GM12878 (cell line): Measurements from ENCODE around the gene RANBP9. TPM values are rescaled to one million over a fixed set of nuclear protein-coding genes. Genes with fewer than 3 reads are reported as not detected.

Source experiments
- ATF3 ChIP-seq: IDR thresholded peaks from 2 replicates; pipeline ENCODE4 v1.6.1; 2011; ENCODE audit warnings: low read depth, mild to moderate bottlenecking, low read length, moderate library complexity, borderline replicate concordance; ENCODE audit errors: extremely low read depth
- CBX3 ChIP-seq: fragments of 200-600 bp; sonication (generic); IDR thresholded peaks from 2 replicates; pipeline ENCODE4 v1.6.1; 2016; ENCODE audit warnings: low read depth, borderline replicate concordance
- CHD2 ChIP-seq: IDR thresholded peaks from 2 replicates; pipeline ENCODE4 v1.6.1; 2011; ENCODE audit warnings: low read depth, low read length, improper control_type of control experiment, borderline replicate concordance
- EZH2 ChIP-seq: IDR thresholded peaks from 2 replicates; pipeline ENCODE4 v1.6.1; 2012; ENCODE audit warnings: low read depth, mild to moderate bottlenecking, control low read depth, inconsistent platforms, low read length, borderline replicate concordance; ENCODE audit not compliant: control insufficient read depth
- FOXK2 ChIP-seq: fragments of 450-650 bp; IDR thresholded peaks from 2 replicates; pipeline ENCODE4 v1.6.1; 2017; ENCODE audit warnings: mild to moderate bottlenecking, moderate library complexity
- HDGF ChIP-seq: fragments of 450-650 bp; IDR thresholded peaks from 2 replicates; pipeline ENCODE4 v1.6.1; 2016; ENCODE audit warnings: antibody characterized with exemption
- JUNB ChIP-seq: IDR thresholded peaks from 2 replicates; pipeline ENCODE4 v1.6.1; 2016; ENCODE audit warnings: antibody characterized with exemption, mild to moderate bottlenecking
- LARP7 ChIP-seq: fragments of 450-650 bp; IDR thresholded peaks from 2 replicates; pipeline ENCODE4 v1.6.1; 2017; ENCODE audit warnings: mild to moderate bottlenecking
- MYB ChIP-seq: fragments of 150-350 bp; IDR thresholded peaks from 2 replicates; pipeline ENCODE4 v1.6.1; 2014; ENCODE audit warnings: mild to moderate bottlenecking, low read depth, low read length, borderline replicate concordance
- NBN ChIP-seq: fragments of 450-650 bp; IDR thresholded peaks from 2 replicates; pipeline ENCODE4 v1.6.1; 2016
- REST ChIP-seq: IDR thresholded peaks from 2 replicates; pipeline ENCODE4 v1.6.1; 2012; ENCODE audit warnings: mild to moderate bottlenecking, low read depth, low read length
- SIX5 ChIP-seq: IDR thresholded peaks from 2 replicates; pipeline ENCODE4 v1.6.1; 2011; ENCODE audit warnings: mild to moderate bottlenecking, low read depth, low read length, moderate library complexity; ENCODE audit not compliant: severe bottlenecking
- SKIL ChIP-seq: fragments of 450-650 bp; IDR thresholded peaks from 2 replicates; pipeline ENCODE4 v1.6.1; 2017; ENCODE audit warnings: mild to moderate bottlenecking, low read depth, inconsistent platforms; ENCODE audit not compliant: poor library complexity, severe bottlenecking
- SMC3 ChIP-seq: IDR thresholded peaks from 2 replicates; pipeline ENCODE4 v1.6.1; 2011; ENCODE audit warnings: low read length, improper control_type of control experiment, borderline replicate concordance
- SRF ChIP-seq, 2 experiments: IDR thresholded peaks; 2 replicates each; pipeline ENCODE4 v1.6.1; 2011; ENCODE audit warnings: low read depth in 2 of 2, low read length in 2 of 2, mild to moderate bottlenecking in 1 of 2, moderate library complexity in 1 of 2
- YBX1 ChIP-seq: fragments of 450-650 bp; IDR thresholded peaks from 2 replicates; pipeline ENCODE4 v1.6.1; 2016; ENCODE audit warnings: antibody characterized with exemption
- ZBTB11 ChIP-seq: fragments of 450-650 bp; formaldehyde crosslinking; IDR thresholded peaks from 2 replicates; pipeline ENCODE4 v1.5.0; 2022; ENCODE audit warnings: mild to moderate bottlenecking, missing genetic modification characterization
- ZBTB40 ChIP-seq: fragments of 450-650 bp; IDR thresholded peaks from 2 replicates; pipeline ENCODE4 v1.6.1; 2016; ENCODE audit warnings: mild to moderate bottlenecking, moderate library complexity, borderline replicate concordance
- polyA plus RNA-seq, 11 experiments: library from polyadenylated mRNA; depleted of rRNA in 4 of 11; unstranded in 6 of 11; stranded (reverse) in 5 of 11; fragments of >200 nt; fragmentation: Nextera tagmentation in 4 of 11; fragmentation: Illumina TruSeq in 1 of 11; extraction: Ambion mirVana in 4 of 11; extraction: Trizol in 1 of 11; gene quantifications; 1 replicate in 1 of 11; 2 replicates in 10 of 11; pipeline versions ENCODE4 v1.2.1 to v1.2.3, GENCODE V29; 2011 to 2016; ENCODE audit warnings: inconsistent platforms in 2 of 11, missing spikeins in 2 of 11, low read depth in 1 of 11
- total RNA-seq, 4 experiments: library from RNA; depleted of rRNA in 3 of 4; stranded (reverse); fragments of >200 nt in 3 of 4; fragmentation: Illumina TruSeq in 1 of 4; extraction: Trizol in 1 of 4; gene quantifications; 2 replicates each; pipeline versions ENCODE4 v1.2.1 to v1.2.3, GENCODE V29; 2013 to 2021

Gene RANBP9
- total and polyA plus RNA-seq, 10 of the 15 experiments (the other 5 are each of a cell fraction or from before 2014, with no cell fraction given), result 3.7 to 43.1 (median 16.2) TPM

GRCh38 chr6:13715444-13715883 is 3.8 kb upstream of the RANBP9 start (continued):
- TF ChIP-seq SKIL (no peak), EZH2 (no peak), CHD2 (no peak), FOXK2 (no peak), SIX5 (no peak), ZBTB40 (no peak), REST (no peak), SMC3 (no peak), MYB (no peak), JUNB (peak; percentile 81), CBX3 (no peak), YBX1 (no peak), NBN (no peak), LARP7 (no peak), HDGF (no peak), ATF3 (no peak), ZBTB11 (CRISPR knock-in tag) (no peak), SRF (IDR thresholded peaks at IDR 0.05; ENCODE audit: low read depth in 2 of 2, low read length in 2 of 2) (no peak)
